GM12878 (cell line): ENCODE data around the gene ZBED5.

Experiments
- BHLHE40 ChIP-seq, 2 experiments: fragments of 450-650 bp in 1 of 2; IDR thresholded peaks; 2 replicates each; pipeline ENCODE4 v1.6.1; 2011 to 2017; ENCODE audit warnings: low read depth in 2 of 2, borderline replicate concordance in 1 of 2, improper control_type of control experiment in 1 of 2, low read length in 1 of 2, mild to moderate bottlenecking in 1 of 2
- TF ChIP-seq, protein P1 (sequence below): IDR thresholded peaks from 2 replicates; pipeline ENCODE4 v1.6.1; 2012; ENCODE audit warnings: low read depth, low read length, improper control_type of control experiment

DNA sequence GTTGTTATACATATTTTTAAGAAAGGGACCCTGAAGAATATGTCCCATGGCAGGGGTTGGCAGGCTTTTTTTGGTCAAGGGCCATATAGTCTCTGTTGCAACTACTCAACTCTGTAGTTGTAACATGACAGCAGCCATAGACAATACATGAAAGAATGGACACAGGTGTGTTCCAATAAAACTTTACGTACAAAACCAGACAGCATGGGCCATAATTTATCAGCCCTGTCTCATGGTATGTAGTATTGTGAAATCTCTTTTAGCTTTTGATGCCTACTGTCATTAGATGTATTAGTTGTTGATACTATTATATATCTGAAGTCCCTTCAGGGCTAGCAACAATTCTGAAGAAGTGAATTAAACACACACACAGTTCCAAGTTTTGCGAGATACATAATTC, 2.6 kb downstream of the ZBED5 start:
- TF ChIP-seq, protein P1, sequence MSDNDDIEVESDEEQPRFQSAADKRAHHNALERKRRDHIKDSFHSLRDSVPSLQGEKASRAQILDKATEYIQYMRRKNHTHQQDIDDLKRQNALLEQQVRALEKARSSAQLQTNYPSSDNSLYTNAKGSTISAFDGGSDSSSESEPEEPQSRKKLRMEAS, result no peak
- TF ChIP-seq BHLHE40 (IDR thresholded peaks at IDR 0.05; ENCODE audit: borderline replicate concordance in 1 of 2, low read depth in 2 of 2, low read length in 1 of 2), result no peak
